H1 (cell line): ENCODE data around the gene SIAH3. TPM values are rescaled to one million over a fixed set of nuclear protein-coding genes. Genes with fewer than 3 reads are reported as not detected.

Source experiments
- CREB1 ChIP-seq: IDR thresholded peaks from 2 replicates; pipeline ENCODE4 v1.6.1; 2012; ENCODE audit warnings: inconsistent platforms
- CTBP2 ChIP-seq: IDR thresholded peaks from 2 replicates; pipeline ENCODE4 v1.7.0; 2011; ENCODE audit warnings: borderline replicate concordance, mild to moderate bottlenecking, moderate library complexity, mixed read lengths, low read length; ENCODE audit not compliant: insufficient read depth, insufficient read length
- EGR1 ChIP-seq: IDR thresholded peaks from 2 replicates; pipeline ENCODE4 v1.6.1; 2011; ENCODE audit warnings: low read depth, low read length, borderline replicate concordance
- POU5F1 ChIP-seq: IDR thresholded peaks from 2 replicates; pipeline ENCODE4 v1.6.1; 2011; ENCODE audit warnings: low read depth, mild to moderate bottlenecking, low read length, moderate library complexity
- SIX5 ChIP-seq: IDR thresholded peaks from 2 replicates; pipeline ENCODE4 v1.6.1; 2011; ENCODE audit warnings: mild to moderate bottlenecking, low read depth, low read length
- TAF1 ChIP-seq: IDR thresholded peaks from 2 replicates; pipeline ENCODE4 v1.6.1; 2011; ENCODE audit warnings: mild to moderate bottlenecking, low read depth, low read length
- TBP ChIP-seq: IDR thresholded peaks from 2 replicates; pipeline ENCODE4 v1.6.1; 2011; ENCODE audit warnings: low read depth, low read length, improper control_type of control experiment
- YY1 ChIP-seq: IDR thresholded peaks from 2 replicates; pipeline ENCODE4 v1.6.1; 2011; ENCODE audit warnings: low read depth, mild to moderate bottlenecking, low read length
- polyA plus RNA-seq, 7 experiments: library from polyadenylated mRNA; depleted of rRNA in 3 of 7; stranded (reverse) in 5 of 7; unstranded in 2 of 7; fragments of >200 nt in 5 of 7; fragments of 200-250 nt in 2 of 7; gene quantifications; 1 replicate in 5 of 7; 2 replicates in 1 of 7; 4 replicates in 1 of 7; pipeline versions ENCODE4 v1.2.1 to v1.2.3, GENCODE V29; 2011 to 2013; ENCODE audit warnings: missing spikeins in 2 of 7, mixed read lengths in 2 of 7
- total RNA-seq: library from RNA; stranded (reverse); fragmentation: NEBNext Ultra II Directional; extraction: Animal tissue kit (Norgen Biotek cat#: 25700); gene quantifications from 2 replicates; pipeline ENCODE4 v1.2.1, GENCODE V29; 2021
- TF ChIP-seq, protein P1 (sequence below): fragments of 300-600 bp; sonication (generic); IDR thresholded peaks from 2 replicates; pipeline ENCODE4 v1.7.1; 2012; ENCODE audit warnings: low read length, moderate library complexity, mild to moderate bottlenecking, inconsistent platforms; ENCODE audit not compliant: insufficient replicate concordance

SIAH3 gene
- total and polyA plus RNA-seq, 2 of the 8 experiments (the other 6 are each of a cell fraction or from before 2014, with no cell fraction given): 0.15 to 0.17 TPM

DNA sequence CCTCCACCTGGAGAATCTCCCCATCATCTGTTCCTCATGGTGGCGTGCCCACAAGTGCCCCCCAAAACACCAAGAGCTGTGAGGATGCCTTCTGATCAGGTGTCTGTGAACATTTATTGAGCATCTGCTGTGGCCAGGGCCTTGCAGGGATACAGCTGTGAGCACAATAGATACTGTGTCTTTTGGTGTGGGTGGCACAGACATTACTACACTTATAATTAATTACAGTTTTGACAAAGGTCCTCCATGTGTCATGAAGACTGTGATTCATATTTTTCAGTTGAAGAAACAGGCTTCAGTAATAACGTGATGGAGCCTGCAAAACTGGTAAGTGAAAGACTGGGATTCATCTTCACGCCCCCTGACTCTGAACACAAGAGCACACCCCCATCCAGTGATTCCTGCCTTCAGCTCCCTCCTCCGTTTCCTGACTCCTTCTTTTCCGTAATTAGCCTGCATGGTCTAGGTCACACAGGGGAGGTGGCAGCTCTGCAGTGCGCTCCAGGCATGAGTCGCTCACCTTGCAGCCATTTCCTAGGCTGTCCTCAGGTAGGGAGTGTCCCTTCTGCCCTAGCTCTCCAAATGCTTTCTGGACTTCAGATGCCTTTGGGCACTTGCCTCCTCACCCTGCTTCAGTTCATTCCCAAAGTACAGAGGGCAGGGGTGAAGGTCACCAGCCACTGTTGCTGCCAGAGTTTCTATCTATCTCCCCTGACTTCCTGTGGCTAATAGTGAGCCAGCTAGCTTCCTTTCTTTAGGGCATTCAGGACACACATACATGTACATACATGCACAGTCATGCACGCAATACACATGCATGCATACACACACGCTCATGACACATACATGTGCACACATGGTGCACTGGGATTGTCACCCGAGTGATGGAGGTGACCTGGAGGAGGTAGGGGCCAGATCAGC lies 66.5 kb downstream of the SIAH3 start (continued):
- TF ChIP-seq, protein P1, sequence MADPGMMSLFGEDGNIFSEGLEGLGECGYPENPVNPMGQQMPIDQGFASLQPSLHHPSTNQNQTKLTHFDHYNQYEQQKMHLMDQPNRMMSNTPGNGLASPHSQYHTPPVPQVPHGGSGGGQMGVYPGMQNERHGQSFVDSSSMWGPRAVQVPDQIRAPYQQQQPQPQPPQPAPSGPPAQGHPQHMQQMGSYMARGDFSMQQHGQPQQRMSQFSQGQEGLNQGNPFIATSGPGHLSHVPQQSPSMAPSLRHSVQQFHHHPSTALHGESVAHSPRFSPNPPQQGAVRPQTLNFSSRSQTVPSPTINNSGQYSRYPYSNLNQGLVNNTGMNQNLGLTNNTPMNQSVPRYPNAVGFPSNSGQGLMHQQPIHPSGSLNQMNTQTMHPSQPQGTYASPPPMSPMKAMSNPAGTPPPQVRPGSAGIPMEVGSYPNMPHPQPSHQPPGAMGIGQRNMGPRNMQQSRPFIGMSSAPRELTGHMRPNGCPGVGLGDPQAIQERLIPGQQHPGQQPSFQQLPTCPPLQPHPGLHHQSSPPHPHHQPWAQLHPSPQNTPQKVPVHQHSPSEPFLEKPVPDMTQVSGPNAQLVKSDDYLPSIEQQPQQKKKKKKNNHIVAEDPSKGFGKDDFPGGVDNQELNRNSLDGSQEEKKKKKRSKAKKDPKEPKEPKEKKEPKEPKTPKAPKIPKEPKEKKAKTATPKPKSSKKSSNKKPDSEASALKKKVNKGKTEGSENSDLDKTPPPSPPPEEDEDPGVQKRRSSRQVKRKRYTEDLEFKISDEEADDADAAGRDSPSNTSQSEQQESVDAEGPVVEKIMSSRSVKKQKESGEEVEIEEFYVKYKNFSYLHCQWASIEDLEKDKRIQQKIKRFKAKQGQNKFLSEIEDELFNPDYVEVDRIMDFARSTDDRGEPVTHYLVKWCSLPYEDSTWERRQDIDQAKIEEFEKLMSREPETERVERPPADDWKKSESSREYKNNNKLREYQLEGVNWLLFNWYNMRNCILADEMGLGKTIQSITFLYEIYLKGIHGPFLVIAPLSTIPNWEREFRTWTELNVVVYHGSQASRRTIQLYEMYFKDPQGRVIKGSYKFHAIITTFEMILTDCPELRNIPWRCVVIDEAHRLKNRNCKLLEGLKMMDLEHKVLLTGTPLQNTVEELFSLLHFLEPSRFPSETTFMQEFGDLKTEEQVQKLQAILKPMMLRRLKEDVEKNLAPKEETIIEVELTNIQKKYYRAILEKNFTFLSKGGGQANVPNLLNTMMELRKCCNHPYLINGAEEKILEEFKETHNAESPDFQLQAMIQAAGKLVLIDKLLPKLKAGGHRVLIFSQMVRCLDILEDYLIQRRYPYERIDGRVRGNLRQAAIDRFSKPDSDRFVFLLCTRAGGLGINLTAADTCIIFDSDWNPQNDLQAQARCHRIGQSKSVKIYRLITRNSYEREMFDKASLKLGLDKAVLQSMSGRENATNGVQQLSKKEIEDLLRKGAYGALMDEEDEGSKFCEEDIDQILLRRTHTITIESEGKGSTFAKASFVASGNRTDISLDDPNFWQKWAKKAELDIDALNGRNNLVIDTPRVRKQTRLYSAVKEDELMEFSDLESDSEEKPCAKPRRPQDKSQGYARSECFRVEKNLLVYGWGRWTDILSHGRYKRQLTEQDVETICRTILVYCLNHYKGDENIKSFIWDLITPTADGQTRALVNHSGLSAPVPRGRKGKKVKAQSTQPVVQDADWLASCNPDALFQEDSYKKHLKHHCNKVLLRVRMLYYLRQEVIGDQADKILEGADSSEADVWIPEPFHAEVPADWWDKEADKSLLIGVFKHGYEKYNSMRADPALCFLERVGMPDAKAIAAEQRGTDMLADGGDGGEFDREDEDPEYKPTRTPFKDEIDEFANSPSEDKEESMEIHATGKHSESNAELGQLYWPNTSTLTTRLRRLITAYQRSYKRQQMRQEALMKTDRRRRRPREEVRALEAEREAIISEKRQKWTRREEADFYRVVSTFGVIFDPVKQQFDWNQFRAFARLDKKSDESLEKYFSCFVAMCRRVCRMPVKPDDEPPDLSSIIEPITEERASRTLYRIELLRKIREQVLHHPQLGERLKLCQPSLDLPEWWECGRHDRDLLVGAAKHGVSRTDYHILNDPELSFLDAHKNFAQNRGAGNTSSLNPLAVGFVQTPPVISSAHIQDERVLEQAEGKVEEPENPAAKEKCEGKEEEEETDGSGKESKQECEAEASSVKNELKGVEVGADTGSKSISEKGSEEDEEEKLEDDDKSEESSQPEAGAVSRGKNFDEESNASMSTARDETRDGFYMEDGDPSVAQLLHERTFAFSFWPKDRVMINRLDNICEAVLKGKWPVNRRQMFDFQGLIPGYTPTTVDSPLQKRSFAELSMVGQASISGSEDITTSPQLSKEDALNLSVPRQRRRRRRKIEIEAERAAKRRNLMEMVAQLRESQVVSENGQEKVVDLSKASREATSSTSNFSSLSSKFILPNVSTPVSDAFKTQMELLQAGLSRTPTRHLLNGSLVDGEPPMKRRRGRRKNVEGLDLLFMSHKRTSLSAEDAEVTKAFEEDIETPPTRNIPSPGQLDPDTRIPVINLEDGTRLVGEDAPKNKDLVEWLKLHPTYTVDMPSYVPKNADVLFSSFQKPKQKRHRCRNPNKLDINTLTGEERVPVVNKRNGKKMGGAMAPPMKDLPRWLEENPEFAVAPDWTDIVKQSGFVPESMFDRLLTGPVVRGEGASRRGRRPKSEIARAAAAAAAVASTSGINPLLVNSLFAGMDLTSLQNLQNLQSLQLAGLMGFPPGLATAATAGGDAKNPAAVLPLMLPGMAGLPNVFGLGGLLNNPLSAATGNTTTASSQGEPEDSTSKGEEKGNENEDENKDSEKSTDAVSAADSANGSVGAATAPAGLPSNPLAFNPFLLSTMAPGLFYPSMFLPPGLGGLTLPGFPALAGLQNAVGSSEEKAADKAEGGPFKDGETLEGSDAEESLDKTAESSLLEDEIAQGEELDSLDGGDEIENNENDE: no peak
- TF ChIP-seq CREB1 (no peak), YY1 (no peak), EGR1 (no peak), POU5F1 (no peak), CTBP2 (no peak), TBP (no peak), SIX5 (no peak), TAF1 (no peak)
